Prostate gland (tissue), 2 donors: ENCODE measurements around the gene GJA5.

Experiments used
- CTCF ChIP-seq, 4 experiments: fragments of 200-600 bp in 2 of 4; fragments of 450-650 bp in 2 of 4; sonication (generic) in 2 of 4; IDR thresholded peaks; 1 replicate in 3 of 4; 2 replicates in 1 of 4; pipeline ENCODE4 v1.5.1; 2016 to 2019; ENCODE audit warnings: antibody characterized with exemption in 4 of 4, mild to moderate bottlenecking in 2 of 4, moderate library complexity in 2 of 4
- POLR2AphosphoS5 ChIP-seq: sonication (generic); formaldehyde crosslinking; IDR thresholded peaks from one replicate; pipeline ENCODE4 v1.6.1; 2017; ENCODE audit warnings: antibody characterized with exemption

DNA sequence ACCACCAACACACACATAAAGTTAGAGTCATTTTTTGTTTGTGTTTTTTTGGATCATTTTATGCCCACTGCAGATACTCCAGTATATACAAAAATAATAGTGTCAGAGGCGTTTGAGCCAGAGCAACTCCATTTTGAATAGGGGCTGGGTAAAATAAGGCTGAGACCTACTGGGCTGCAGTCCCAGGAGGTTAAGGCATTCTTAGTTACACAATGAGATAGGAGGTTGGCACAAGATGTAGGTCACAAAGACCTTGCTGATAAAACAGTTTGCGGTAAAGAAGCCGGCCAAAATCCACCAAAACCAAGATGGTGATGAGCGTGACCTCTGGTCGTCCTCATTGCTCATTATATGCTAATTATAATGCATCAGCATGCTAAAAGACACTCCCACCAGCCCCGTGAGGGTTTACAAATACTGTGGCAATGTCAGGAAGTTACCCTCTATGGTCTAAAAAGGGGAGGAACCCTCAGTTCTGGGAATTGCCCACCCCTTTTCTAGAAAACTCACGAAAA, 40.6 kb downstream of the GJA5 start:
- TF ChIP-seq CTCF (IDR thresholded peaks at IDR 0.05) (no peak), POLR2AphosphoS5 (no peak)
